Choroid plexus epithelial cell (primary cell): Measurements from ENCODE around the gene PISD.

Source experiments
- DNase-seq: peaks from one replicate; pipeline ENCODE4 v3.0.0-alpha.2; 2010; ENCODE audit warnings: low read depth
- H3K4me3 ChIP-seq: 2 replicates; pipeline ENCODE4 v1.5.1; 2011; ENCODE audit warnings: low read depth, mild to moderate bottlenecking, control low read depth, low read length, moderate library complexity
- CTCF ChIP-seq: conservative IDR thresholded peaks from 2 replicates; pipeline ENCODE4 v1.5.1; 2011; ENCODE audit warnings: low read depth, mild to moderate bottlenecking, control low read depth, inconsistent platforms, low read length, moderate library complexity

Gene PISD

GRCh38 chr22:31605851-31606585 is 56.0 kb downstream of the PISD start:
- DNase-seq, result no peak

GRCh38 chr22:31604746-31605705 is 57.0 kb downstream of the PISD start:
- H3K4me3 ChIP-seq, result no peak overlapping the region
- TF ChIP-seq CTCF, result no peak
- DNase-seq, result no peak

More at GRCh38 chr22:31605851-31606585, 56.0 kb downstream of the PISD start:
- TF ChIP-seq CTCF, result no peak
- H3K4me3 ChIP-seq, result no peak overlapping the region

GRCh38 chr22:31604137-31604705 is 57.8 kb downstream of the PISD start:
- H3K4me3 ChIP-seq, result no peak overlapping the region
- no peak for TF ChIP-seq CTCF
- DNase-seq, result no peak

- no peak overlapping the region for H3K4me3 ChIP-seq
- DNase-seq, result no peak
- TF ChIP-seq CTCF, result no peak
Observed at GRCh38 chr22:31603574-31603973, 58.4 kb downstream of the PISD start.

GRCh38 chr22:31603081-31603525 is 58.9 kb downstream of the PISD start:
- H3K4me3 ChIP-seq, result no peak overlapping the region

More at GRCh38 chr22:31603081-31603525, 58.9 kb downstream of the PISD start:
- DNase-seq, result no peak
- no peak for TF ChIP-seq CTCF
